Measurements from ENCODE around the gene HORMAD1.
"Not testable (repeated sequence)": the region's sequence is repeated elsewhere in the genome, so short reads cannot be mapped to it uniquely, and the experiment has no call there.

HORMAD1 gene

GRCh38 chr1:150720098-150720497 lies 597 bp downstream of the HORMAD1 start:
- no peaks in the 10 kb centered on the region for H3K9me3 Mint-ChIP-seq
- no peak overlapping the region for H3K4me3 Mint-ChIP-seq
- H3K27me3 Mint-ChIP-seq = no peaks in the 10 kb centered on the region
- H3K4me1 Mint-ChIP-seq (ENCODE audit: low read depth) = no peaks in the 10 kb centered on the region
- H3K36me3 Mint-ChIP-seq (ENCODE audit: low read depth) = no peaks in the 10 kb centered on the region
- no peak overlapping the region for H3K27ac Mint-ChIP-seq

GRCh38 chr1:150718225-150718891 lies 2.3 kb downstream of the HORMAD1 start:
- no peak overlapping the region for H3K4me3 Mint-ChIP-seq
- H3K27me3 Mint-ChIP-seq = no peaks in the 10 kb centered on the region
- no peaks in the 10 kb centered on the region for H3K9me3 Mint-ChIP-seq
- H3K27ac Mint-ChIP-seq = no peak overlapping the region
- no peaks in the 10 kb centered on the region for H3K4me1 Mint-ChIP-seq (ENCODE audit: low read depth)
- no peaks in the 10 kb centered on the region for H3K36me3 Mint-ChIP-seq (ENCODE audit: low read depth)

- not testable (repeated sequence) for H3K27me3 Mint-ChIP-seq; H3K4me3 Mint-ChIP-seq; H3K27ac Mint-ChIP-seq; H3K9me3 Mint-ChIP-seq; H3K36me3 Mint-ChIP-seq (ENCODE audit: low read depth); H3K4me1 Mint-ChIP-seq (ENCODE audit: low read depth)
Measured at GRCh38 chr1:150709031-150709430, 11.7 kb downstream of the HORMAD1 start.

- no peak overlapping the region for H3K4me3 Mint-ChIP-seq
- no peaks in the 10 kb centered on the region for H3K36me3 Mint-ChIP-seq (ENCODE audit: low read depth)
- H3K9me3 Mint-ChIP-seq = no peaks in the 10 kb centered on the region
- peaks cover 7% of the 10 kb centered on the region for H3K4me1 Mint-ChIP-seq (ENCODE audit: low read depth)
- H3K27ac Mint-ChIP-seq = no peak overlapping the region
- H3K27me3 Mint-ChIP-seq = peaks cover 6% of the 10 kb centered on the region
Measured at GRCh38 chr1:150708595-150708994, 12.1 kb downstream of the HORMAD1 start.

- Mint-ChIP-seq H3K36me3 (ENCODE audit: low read depth) (no peaks in the 10 kb centered on the region), H3K27me3 (peaks cover 6% of the 10 kb centered on the region), H3K4me3 (no peak overlapping the region), H3K27ac (no peak overlapping the region), H3K9me3 (no peaks in the 10 kb centered on the region), H3K4me1 (ENCODE audit: low read depth) (peaks cover 7% of the 10 kb centered on the region)
Measured at GRCh38 chr1:150706091-150706490, 14.6 kb downstream of the HORMAD1 start.

- H3K36me3 Mint-ChIP-seq (ENCODE audit: low read depth) = no peaks in the 10 kb centered on the region
- no peak overlapping the region for H3K4me3 Mint-ChIP-seq
- no peaks in the 10 kb centered on the region for H3K9me3 Mint-ChIP-seq
- no peaks in the 10 kb centered on the region for H3K27me3 Mint-ChIP-seq
- H3K27ac Mint-ChIP-seq = no peak overlapping the region
- no peaks in the 10 kb centered on the region for H3K4me1 Mint-ChIP-seq (ENCODE audit: low read depth)
Measured at GRCh38 chr1:150703427-150703826, 17.3 kb downstream of the HORMAD1 start.

- Mint-ChIP-seq H3K36me3 (ENCODE audit: low read depth) (peaks cover 17% of the 10 kb centered on the region), H3K27ac (peak within 1 kb of the TSS; percentile 82), H3K4me3 (peak within 1 kb of the TSS; percentile 96), H3K9me3 (no peaks in the 10 kb centered on the region), H3K27me3 (no peaks in the 10 kb centered on the region), H3K4me1 (ENCODE audit: low read depth) (peaks cover 19% of the 10 kb centered on the region)
Measured at GRCh38 chr1:150696995-150697927, 23.4 kb downstream of the HORMAD1 start, which contains the start of gene GOLPH3L. GOLPH3L (minus strand) TSS chr1:150697154; CDS start chr1:150694838, 2,316 bp downstream.

- Mint-ChIP-seq H3K27me3 (no peaks in the 10 kb centered on the region), H3K36me3 (ENCODE audit: low read depth) (peaks cover 20% of the 10 kb centered on the region), H3K4me1 (ENCODE audit: low read depth) (peaks cover 20% of the 10 kb centered on the region), H3K27ac (peak overlapping the region; percentile 82), H3K9me3 (no peaks in the 10 kb centered on the region), H3K4me3 (peak overlapping the region; percentile 96)
Measured at GRCh38 chr1:150696590-150696989, 24.1 kb downstream of the HORMAD1 start.

- Mint-ChIP-seq H3K4me1 (ENCODE audit: low read depth) (peaks cover 22% of the 10 kb centered on the region), H3K36me3 (ENCODE audit: low read depth) (peaks cover 23% of the 10 kb centered on the region), H3K9me3 (no peaks in the 10 kb centered on the region), H3K27ac (peak overlapping the region; percentile 18), H3K4me3 (peak overlapping the region; percentile 96), H3K27me3 (no peaks in the 10 kb centered on the region)
Measured at GRCh38 chr1:150696162-150696561, 24.5 kb downstream of the HORMAD1 start.

- H3K9me3 Mint-ChIP-seq = no peaks in the 10 kb centered on the region
- peak overlapping the region; percentile 39 for H3K4me3 Mint-ChIP-seq
- peaks cover 26% of the 10 kb centered on the region for H3K36me3 Mint-ChIP-seq (ENCODE audit: low read depth)
- no peaks in the 10 kb centered on the region for H3K27me3 Mint-ChIP-seq
- H3K4me1 Mint-ChIP-seq (ENCODE audit: low read depth) = peaks cover 22% of the 10 kb centered on the region
- H3K27ac Mint-ChIP-seq = no peak overlapping the region
Measured at GRCh38 chr1:150695561-150695960, 25.1 kb downstream of the HORMAD1 start.

GRCh38 chr1:150692720-150693119 lies 28.0 kb downstream of the HORMAD1 start:
- Mint-ChIP-seq H3K4me1 (ENCODE audit: low read depth) (peaks cover 27% of the 10 kb centered on the region), H3K9me3 (no peaks in the 10 kb centered on the region), H3K36me3 (ENCODE audit: low read depth) (peaks cover 37% of the 10 kb centered on the region), H3K4me3 (no peak overlapping the region), H3K27ac (no peak overlapping the region), H3K27me3 (no peaks in the 10 kb centered on the region)

GRCh38 chr1:150688763-150689162 lies 31.9 kb downstream of the HORMAD1 start:
- H3K4me1 Mint-ChIP-seq (ENCODE audit: low read depth) = peaks cover 23% of the 10 kb centered on the region
- H3K27me3 Mint-ChIP-seq = no peaks in the 10 kb centered on the region
- H3K4me3 Mint-ChIP-seq = no peak overlapping the region
- peak overlapping the region; percentile 14 for H3K27ac Mint-ChIP-seq
- H3K36me3 Mint-ChIP-seq (ENCODE audit: low read depth) = peaks cover 38% of the 10 kb centered on the region
- no peaks in the 10 kb centered on the region for H3K9me3 Mint-ChIP-seq

- no peak overlapping the region for H3K4me3 Mint-ChIP-seq
- H3K36me3 Mint-ChIP-seq (ENCODE audit: low read depth) = peaks cover 32% of the 10 kb centered on the region
- H3K4me1 Mint-ChIP-seq (ENCODE audit: low read depth) = peaks cover 22% of the 10 kb centered on the region
- no peak overlapping the region for H3K27ac Mint-ChIP-seq
- no peaks in the 10 kb centered on the region for H3K27me3 Mint-ChIP-seq
- no peaks in the 10 kb centered on the region for H3K9me3 Mint-ChIP-seq
Measured at GRCh38 chr1:150686275-150686674, 34.4 kb downstream of the HORMAD1 start.

- H3K27me3 Mint-ChIP-seq = no peaks in the 10 kb centered on the region
- H3K36me3 Mint-ChIP-seq (ENCODE audit: low read depth) = peaks cover 26% of the 10 kb centered on the region
- no peak overlapping the region for H3K4me3 Mint-ChIP-seq
- H3K4me1 Mint-ChIP-seq (ENCODE audit: low read depth) = peaks cover 18% of the 10 kb centered on the region
- H3K27ac Mint-ChIP-seq = no peak overlapping the region
- H3K9me3 Mint-ChIP-seq = no peaks in the 10 kb centered on the region
Measured at GRCh38 chr1:150683914-150684313, 36.8 kb downstream of the HORMAD1 start.

- H3K4me1 Mint-ChIP-seq (ENCODE audit: low read depth) = peaks cover 9% of the 10 kb centered on the region
- H3K36me3 Mint-ChIP-seq (ENCODE audit: low read depth) = peaks cover 18% of the 10 kb centered on the region
- no peak overlapping the region for H3K4me3 Mint-ChIP-seq
- no peak overlapping the region for H3K27ac Mint-ChIP-seq
- no peaks in the 10 kb centered on the region for H3K9me3 Mint-ChIP-seq
- no peaks in the 10 kb centered on the region for H3K27me3 Mint-ChIP-seq
Measured at GRCh38 chr1:150678988-150679387, 41.7 kb downstream of the HORMAD1 start.

Data from stimulated activated naive CD8-positive, alpha-beta T cell treated with anti-CD3 and anti-CD28 coated beads, Interleukin-15, Interleukin-2, amounts not matched to agents 100 ng/mL and 50 ng/mL, for 24 hours (primary cell).